ENCODE measurements around the gene PRLH.
A peak's percentile ranks its signal among the peaks of the same experiment; 100 is the strongest.
"Not testable (repeated sequence)": the region's sequence is repeated elsewhere in the genome, so short reads cannot be mapped to it uniquely, and the experiment has no call there.

PRLH gene

GRCh38 chr2:237583385-237584295 lies 17.3 kb downstream of the PRLH start:
- DNase-seq (ENCODE audit: low read depth) = no peak

- DNase-seq (ENCODE audit: low read depth) = no peak
Observed at GRCh38 chr2:237585590-237586221, 19.3 kb downstream of the PRLH start.

- DNase-seq (ENCODE audit: low read depth) = no peak
Observed at GRCh38 chr2:237588044-237588696, 21.8 kb downstream of the PRLH start.

GRCh38 chr2:237590272-237591140 lies 24.1 kb downstream of the PRLH start, which contains the start of gene RAB17:
Gene RAB17 (minus strand): TSS chr2:237590734. CDS start chr2:237586154, 4,580 bp downstream.
- no peak for DNase-seq (ENCODE audit: low read depth)

GRCh38 chr2:237591141-237591881 lies 24.9 kb downstream of the PRLH start:
- no peak for DNase-seq (ENCODE audit: low read depth)

GRCh38 chr2:237592425-237592980 lies 26.1 kb downstream of the PRLH start:
- no peak for DNase-seq (ENCODE audit: low read depth)

GRCh38 chr2:237593036-237593435 lies 26.7 kb downstream of the PRLH start:
- DNase-seq (ENCODE audit: low read depth) = no peak

GRCh38 chr2:237593596-237594320 lies 27.4 kb downstream of the PRLH start:
- no peak for DNase-seq (ENCODE audit: low read depth)

GRCh38 chr2:237594514-237594871 lies 28.1 kb downstream of the PRLH start:
- DNase-seq (ENCODE audit: low read depth) = peak; percentile 70

GRCh38 chr2:237595829-237596519 lies 29.6 kb downstream of the PRLH start:
- not testable (repeated sequence) for DNase-seq (ENCODE audit: low read depth)

- no peak for DNase-seq (ENCODE audit: low read depth)
Observed at GRCh38 chr2:237596520-237597195, 30.3 kb downstream of the PRLH start.

GRCh38 chr2:237597196-237598145 lies 31.1 kb downstream of the PRLH start:
- no peak for DNase-seq (ENCODE audit: low read depth)

GRCh38 chr2:237598468-237599208 lies 32.3 kb downstream of the PRLH start:
- no peak for DNase-seq (ENCODE audit: low read depth)

- no peak for DNase-seq (ENCODE audit: low read depth)
Observed at GRCh38 chr2:237599465-237600110, 33.2 kb downstream of the PRLH start.

- peak; percentile 75 for DNase-seq (ENCODE audit: low read depth)
Observed at GRCh38 chr2:237600205-237600846, 34.0 kb downstream of the PRLH start.

Data from amniotic epithelial cell (primary cell).